Measurements from ENCODE around the gene USE1.

DNA sequence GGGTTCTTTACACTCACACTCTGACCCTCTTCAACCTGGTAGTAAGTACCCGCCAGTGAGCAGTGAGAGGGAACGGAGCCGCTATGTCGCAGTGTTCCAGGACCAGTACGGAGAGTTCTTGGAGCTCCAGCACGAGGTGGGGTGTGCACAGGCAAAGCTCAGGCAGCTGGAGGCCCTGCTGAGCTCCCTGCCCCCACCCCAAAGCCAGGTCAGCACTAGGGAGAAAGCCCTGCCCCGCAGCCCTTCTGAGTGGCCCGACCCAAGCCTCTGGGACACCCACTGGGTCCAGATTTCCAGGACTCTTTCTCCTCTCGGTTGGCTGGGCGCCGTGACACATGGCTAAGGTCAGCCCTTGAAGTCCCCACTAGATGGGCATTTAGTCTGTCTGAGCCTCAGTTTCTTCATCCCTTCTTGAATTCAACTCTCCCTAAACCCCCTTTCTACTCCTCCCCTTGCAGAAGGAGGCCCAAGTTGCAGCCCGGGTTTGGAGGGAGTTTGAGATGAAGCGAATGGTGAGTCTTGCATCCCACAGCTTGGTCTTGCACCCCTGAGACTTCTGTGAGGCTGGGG lies 12.7 kb downstream of the USE1 start:
- TF ChIP-seq CTCF (conservative IDR thresholded peaks at IDR 0.05; ENCODE audit: low read length) (no peak), EZH2phosphoT487 (IDR thresholded peaks at IDR 0.05; ENCODE audit: borderline replicate concordance) (no peak)
